Fibroblast of the aortic adventitia (primary cell): ENCODE results near the gene RECK. TPM values are rescaled to one million over a fixed set of nuclear protein-coding genes. Genes with fewer than 3 reads are reported as not detected.
A peak's percentile ranks its signal among the peaks of the same experiment; 100 is the strongest.
"Not testable (repeated sequence)": the region's sequence is repeated elsewhere in the genome, so short reads cannot be mapped to it uniquely, and the experiment has no call there.

Experiments used
- DNase-seq: peaks from one replicate; pipeline ENCODE4 v3.0.0-alpha.2; 2010; ENCODE audit warnings: low read depth
- H3K4me3 ChIP-seq: 2 replicates; pipeline ENCODE4 v1.5.1; 2011; ENCODE audit warnings: low read depth, mild to moderate bottlenecking, control low read depth, low read length, moderate library complexity
- CTCF ChIP-seq: IDR thresholded peaks from 2 replicates; pipeline ENCODE4 v1.5.1; 2011; ENCODE audit warnings: mild to moderate bottlenecking, low read length, control low read depth, inconsistent platforms; ENCODE audit not compliant: insufficient read depth
- total RNA-seq: library from RNA; depleted of rRNA; stranded (reverse); fragments of >200 nt; gene quantifications from 2 replicates; pipeline ENCODE4 v1.2.3, GENCODE V29; 2012; ENCODE audit warnings: low replicate concordance

RECK gene
- total RNA-seq, 1 donor, result 61.8 TPM

DNA sequence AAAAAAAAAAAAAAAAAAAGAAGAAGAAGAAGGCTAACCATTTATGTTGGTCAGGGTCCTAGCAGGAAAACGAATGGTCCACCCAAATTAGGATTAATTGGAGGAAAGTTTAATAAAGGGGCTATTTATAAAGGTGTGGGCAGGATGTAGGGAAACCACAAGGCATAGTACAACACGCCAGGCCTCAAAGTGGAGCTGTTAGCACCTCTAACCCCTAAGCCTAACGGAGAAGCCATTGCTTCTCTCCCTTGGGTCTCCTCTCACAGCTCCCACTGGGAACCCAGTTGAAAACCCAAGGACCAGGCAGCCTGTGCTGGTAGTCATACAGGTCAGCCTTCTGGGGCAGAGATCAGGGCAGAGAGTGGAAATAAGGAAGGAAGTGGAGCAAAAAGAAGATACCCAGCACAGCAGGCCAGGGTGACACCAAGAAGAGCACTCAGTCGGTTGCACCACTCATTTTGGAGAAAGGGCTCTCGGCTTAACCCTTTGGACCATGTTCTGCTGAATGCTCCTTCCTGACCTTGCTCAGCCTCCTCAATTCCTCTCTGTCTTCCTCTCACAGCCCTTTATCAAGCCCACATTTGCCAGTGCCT, 91.0 kb downstream of the RECK start:
- DNase-seq, result no peak
- no peak for TF ChIP-seq CTCF
- H3K4me3 ChIP-seq, result no peak overlapping the region

- no peak for TF ChIP-seq CTCF
- DNase-seq, result no peak
- no peak overlapping the region for H3K4me3 ChIP-seq
Observed at GRCh38 chr9:36128349-36128748, 91.6 kb downstream of the RECK start.

GRCh38 chr9:36129139-36129538, 92.4 kb downstream of the RECK start:
- TF ChIP-seq CTCF, result no peak
- no peak for DNase-seq

DNA sequence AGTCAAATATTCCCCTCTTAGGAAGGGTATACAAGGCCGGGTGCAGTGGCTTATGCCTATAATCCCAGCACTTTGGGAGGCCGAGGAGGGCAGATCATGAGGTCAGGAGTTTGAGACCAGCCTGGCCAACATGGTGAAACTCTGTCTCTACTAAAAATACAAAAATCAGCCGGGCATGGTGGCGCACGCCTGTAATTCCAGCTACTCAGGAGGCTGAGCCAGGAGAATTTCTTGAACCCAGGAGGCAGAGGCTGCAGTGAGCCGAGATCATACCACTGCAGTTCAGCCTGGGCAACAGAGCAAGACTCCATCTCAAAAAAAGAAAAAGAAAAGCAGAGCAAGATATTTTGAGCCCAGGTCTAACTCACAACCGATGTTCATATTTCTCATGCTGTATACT, 95.0 kb downstream of the RECK start:
- DNase-seq, H3K4me3 ChIP-seq: not testable (repeated sequence)

More at GRCh38 chr9:36129139-36129538, 92.4 kb downstream of the RECK start:
- no peak overlapping the region for H3K4me3 ChIP-seq

DNA sequence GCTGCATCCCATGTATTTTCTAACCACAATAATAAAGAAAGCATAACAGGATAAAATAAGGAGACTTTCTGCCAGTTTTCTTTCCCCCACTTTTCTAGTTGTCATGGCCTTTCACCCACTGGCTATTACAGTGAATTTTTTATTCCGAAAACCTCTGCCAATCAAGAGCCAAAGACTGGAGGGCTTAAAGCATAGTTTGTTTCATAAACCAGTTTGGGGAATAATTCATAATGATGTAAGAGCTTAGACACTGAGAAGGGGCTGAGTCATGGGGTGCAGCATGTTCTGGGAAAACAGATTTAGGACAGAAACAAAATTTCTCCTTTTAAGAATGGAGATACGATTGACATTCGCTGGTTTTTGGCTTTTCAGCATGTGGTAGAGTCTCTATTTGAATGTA, 95.4 kb downstream of the RECK start:
- TF ChIP-seq CTCF, result no peak

GRCh38 chr9:36134761-36135505, 98.2 kb downstream of the RECK start:
- TF ChIP-seq CTCF, result no peak
- no peak overlapping the region for H3K4me3 ChIP-seq
- DNase-seq, result no peak

More for the DNA sequence above, 95.4 kb downstream of the RECK start:
- peak; percentile 53 for DNase-seq
- H3K4me3 ChIP-seq, result no peak overlapping the region

DNA sequence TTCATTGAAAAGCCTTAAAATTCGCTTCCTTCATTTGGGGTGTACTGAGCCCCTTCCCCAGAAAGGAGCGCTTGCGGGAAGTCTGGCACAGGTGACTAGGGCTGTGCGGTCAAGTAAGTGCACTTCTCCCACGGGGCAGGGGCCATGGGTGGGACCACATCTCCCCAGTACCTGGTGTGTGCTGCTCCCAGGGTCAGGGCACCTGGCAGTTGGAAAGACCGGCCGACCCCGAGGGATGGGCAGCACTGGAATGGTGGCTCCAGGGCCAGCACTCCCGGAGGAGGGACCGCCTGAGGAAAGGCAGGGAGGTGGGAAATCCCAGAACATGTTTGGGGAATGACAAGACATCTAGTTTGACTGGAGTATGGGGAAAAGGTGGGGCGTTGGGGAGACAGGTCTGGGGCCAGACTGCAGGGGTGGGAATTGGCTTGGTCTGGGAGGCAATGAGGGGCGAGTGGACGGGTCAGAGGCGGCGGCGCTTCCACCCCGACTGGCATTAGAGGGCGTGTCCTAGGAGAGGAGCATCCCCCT, 99.1 kb downstream of the RECK start:
- peak overlapping the region; percentile 78 for H3K4me3 ChIP-seq
- no peak for TF ChIP-seq CTCF
- no peak for DNase-seq
